ENCODE results near the gene PARD3B.

DNA sequence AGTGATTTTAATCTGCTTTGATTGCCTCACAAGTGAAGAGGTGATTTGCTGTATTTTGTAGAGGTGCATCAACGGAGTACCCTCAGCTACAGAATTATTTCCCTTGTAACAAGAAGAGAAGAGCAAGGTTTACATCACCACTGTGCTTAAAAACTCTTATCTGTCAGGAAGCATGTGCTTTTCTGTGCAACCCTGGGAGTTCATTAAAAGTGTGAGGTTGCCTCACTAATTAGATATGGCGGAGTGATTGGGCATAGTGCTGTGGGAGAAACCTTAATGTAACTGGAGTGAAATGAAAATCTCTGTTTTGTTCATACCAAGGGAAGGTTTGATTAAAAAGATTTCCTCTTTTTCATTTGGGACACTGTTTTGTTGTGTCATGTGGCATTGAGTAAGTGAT lies 544.7 kb downstream of the PARD3B start:
- TF ChIP-seq, protein P1, sequence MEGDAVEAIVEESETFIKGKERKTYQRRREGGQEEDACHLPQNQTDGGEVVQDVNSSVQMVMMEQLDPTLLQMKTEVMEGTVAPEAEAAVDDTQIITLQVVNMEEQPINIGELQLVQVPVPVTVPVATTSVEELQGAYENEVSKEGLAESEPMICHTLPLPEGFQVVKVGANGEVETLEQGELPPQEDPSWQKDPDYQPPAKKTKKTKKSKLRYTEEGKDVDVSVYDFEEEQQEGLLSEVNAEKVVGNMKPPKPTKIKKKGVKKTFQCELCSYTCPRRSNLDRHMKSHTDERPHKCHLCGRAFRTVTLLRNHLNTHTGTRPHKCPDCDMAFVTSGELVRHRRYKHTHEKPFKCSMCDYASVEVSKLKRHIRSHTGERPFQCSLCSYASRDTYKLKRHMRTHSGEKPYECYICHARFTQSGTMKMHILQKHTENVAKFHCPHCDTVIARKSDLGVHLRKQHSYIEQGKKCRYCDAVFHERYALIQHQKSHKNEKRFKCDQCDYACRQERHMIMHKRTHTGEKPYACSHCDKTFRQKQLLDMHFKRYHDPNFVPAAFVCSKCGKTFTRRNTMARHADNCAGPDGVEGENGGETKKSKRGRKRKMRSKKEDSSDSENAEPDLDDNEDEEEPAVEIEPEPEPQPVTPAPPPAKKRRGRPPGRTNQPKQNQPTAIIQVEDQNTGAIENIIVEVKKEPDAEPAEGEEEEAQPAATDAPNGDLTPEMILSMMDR (conservative IDR thresholded peaks at IDR 0.05 in 1 of 2, IDR thresholded peaks at IDR 0.05 in 1 of 2; ENCODE audit: low read depth in 1 of 2, low read length in 2 of 2), result no peak
- no peak for TF ChIP-seq EZH2 (IDR thresholded peaks at IDR 0.05; ENCODE audit: low read length, missing control alignments)

Data from fibroblast of lung (primary cell).